GM12873 (cell line): ENCODE data around the gene SLCO4A1.

Source experiments
- TF ChIP-seq, protein P1 (sequence below): IDR thresholded peaks from 2 replicates; pipeline ENCODE4 v1.5.1; 2012; ENCODE audit warnings: low read depth, mild to moderate bottlenecking, moderate library complexity, low read length, control low read depth; ENCODE audit not compliant: insufficient read depth; ENCODE audit errors: missing control alignments

The SLCO4A1 gene

DNA sequence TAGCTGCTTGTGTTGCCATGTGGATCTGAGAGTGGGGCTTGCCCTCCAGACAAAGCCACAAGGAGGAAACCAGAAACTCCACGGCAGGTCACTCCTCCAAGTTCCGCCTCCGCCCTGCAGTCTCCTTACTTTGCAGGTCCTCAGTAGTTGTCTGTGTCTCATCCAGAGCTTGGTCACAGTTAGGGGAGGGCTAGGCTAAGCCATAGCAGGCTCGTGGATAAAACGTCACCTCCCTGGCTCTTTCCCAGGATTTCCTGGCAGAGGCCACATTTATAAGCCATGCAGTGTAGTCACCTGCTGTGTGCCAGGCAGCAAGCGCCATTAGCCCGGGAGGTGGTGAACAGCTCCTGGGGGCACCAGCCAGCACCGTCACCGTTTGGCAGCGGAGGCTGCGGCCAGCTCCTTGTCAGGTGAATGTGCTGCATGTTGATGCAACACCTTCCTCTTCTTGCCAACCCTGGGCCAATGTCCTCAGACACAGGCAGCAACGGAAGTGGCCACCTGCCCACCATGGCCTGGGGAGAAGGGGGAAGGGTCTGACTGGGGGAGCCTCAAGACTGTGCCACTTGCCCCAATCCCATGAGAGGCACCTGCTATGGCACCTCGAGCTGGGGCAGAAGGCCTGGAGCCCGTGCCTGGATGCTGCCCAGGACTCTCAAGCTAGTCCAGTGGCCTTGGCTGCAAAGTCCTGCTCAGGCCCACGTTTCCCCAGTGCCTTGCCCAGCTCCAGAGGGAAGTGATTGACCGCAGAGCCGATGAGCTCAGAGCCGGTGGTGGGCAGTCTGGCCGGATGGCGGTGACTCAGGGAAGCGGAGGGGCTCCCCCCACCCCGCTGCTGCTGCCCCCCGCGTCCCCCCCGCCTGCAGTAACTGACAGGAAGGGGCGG lies 39.0 kb upstream of the SLCO4A1 start:
- TF ChIP-seq, protein P1, sequence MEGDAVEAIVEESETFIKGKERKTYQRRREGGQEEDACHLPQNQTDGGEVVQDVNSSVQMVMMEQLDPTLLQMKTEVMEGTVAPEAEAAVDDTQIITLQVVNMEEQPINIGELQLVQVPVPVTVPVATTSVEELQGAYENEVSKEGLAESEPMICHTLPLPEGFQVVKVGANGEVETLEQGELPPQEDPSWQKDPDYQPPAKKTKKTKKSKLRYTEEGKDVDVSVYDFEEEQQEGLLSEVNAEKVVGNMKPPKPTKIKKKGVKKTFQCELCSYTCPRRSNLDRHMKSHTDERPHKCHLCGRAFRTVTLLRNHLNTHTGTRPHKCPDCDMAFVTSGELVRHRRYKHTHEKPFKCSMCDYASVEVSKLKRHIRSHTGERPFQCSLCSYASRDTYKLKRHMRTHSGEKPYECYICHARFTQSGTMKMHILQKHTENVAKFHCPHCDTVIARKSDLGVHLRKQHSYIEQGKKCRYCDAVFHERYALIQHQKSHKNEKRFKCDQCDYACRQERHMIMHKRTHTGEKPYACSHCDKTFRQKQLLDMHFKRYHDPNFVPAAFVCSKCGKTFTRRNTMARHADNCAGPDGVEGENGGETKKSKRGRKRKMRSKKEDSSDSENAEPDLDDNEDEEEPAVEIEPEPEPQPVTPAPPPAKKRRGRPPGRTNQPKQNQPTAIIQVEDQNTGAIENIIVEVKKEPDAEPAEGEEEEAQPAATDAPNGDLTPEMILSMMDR, result no peak

DNA sequence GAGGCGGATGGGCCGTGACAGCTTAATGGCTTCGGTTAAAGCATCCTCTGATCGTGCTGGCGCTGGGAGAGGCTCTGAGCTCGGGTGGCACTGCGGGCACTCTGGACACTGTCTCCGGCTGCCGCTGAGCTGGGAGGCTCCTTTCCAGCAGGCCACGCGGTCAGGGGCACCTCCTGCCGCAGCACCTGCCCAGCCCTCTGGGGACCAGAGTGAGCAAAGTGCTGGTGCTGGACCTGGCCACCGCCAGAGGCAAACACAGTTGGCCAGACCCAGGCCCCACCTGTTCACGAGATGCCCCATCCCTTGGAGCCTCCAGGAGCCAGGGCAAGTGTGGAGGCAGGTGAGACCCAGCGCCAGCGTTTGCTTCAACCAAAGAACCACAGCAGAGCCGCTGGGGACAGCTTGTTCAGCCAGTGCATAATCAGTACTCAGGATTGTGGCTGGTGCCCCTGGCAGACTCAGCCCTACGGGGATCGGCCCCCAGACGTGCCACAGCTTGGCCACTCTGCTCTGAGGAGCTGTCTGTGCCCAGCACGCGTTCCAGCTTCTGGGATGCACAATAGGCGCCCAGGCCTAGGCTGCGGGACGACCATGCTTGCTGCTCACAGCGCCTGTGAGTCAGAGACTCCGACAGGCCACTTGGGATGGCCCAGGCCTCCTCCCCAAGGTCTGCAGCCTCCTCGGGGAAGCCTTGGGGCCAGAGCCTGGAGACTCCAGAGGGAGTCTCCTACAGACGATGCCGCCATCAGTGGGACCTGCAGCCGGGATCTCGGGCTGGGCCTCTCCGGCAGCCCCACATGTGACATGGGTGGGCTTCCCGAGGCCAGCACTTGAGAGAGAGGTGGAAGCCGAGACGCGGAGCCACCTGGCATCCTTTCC lies 38.2 kb upstream of the SLCO4A1 start:
- TF ChIP-seq, protein P1, result no peak

DNA sequence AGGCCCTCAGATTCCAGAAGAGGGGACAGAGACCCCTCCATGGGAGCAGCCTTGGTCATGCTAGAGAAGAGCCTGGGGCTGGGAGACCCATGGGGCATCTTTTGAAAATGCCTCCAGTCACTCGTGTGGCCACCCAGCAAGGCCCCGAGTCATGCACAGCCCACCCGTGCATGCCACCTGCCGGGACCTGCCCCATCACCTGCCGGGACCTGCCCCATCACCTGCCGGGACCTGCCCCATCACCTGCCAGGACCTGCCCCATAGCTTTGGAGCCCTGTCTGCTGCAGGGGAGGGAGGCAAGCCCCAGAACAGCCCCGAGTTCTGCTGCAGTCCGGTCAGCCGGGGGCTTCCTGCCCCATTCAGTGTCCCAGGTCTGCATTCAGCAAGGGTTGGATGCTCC lies 37.5 kb upstream of the SLCO4A1 start:
- TF ChIP-seq, protein P1, result no peak

DNA sequence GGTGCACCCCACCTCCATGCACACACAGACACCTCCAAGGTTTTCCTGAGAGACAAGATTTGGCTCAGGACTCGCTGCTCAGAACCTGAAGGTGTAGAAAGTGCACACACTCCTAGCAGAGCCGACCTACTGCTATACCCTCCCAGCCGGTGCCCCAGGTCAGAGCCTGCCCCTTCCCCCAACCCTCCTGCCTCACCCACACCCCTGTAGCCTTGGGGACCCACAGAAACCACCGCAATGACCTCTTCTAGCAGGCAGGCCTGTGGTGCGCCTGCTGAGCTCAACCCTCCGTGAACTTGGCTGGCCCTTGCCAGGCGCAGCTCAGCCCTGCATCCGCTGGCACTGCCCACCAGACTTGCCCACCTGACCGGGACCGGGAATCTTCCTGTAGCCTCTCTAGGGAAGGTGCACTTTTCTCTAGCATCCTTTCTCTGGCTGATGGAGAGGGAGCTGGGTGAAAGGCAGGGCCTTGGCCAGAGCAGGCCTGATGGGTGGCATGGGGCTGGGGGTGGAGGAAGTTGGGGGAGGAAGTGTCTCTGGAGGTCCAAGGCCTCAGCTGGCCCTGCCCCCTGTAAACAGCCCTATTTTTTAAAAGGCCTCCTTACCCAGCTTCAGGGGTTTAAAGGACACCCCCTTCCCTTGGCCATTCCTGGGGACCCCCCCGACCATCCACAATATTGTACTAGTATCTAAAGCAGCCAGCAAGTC lies 36.9 kb upstream of the SLCO4A1 start:
- TF ChIP-seq, protein P1, result no peak

DNA sequence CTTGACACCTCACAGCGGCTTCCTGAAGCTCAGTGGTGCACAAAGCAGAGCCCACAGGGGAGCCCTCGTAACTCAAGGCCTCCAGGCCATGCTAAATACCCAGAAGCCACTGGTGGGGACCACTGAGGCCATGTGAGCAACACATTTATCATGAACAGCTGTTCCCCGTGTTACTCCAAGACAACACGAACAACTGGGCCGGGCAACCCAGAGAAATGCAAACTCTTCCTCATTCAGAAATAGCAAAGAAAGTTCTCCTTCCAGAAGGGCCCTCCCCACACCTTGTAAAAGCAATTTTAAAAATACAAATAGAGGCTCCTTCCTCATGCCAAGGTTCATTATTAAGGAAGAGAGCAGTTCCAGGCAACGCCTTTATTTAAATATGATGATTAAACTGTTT lies 36.3 kb upstream of the SLCO4A1 start:
- TF ChIP-seq, protein P1, result no peak

DNA sequence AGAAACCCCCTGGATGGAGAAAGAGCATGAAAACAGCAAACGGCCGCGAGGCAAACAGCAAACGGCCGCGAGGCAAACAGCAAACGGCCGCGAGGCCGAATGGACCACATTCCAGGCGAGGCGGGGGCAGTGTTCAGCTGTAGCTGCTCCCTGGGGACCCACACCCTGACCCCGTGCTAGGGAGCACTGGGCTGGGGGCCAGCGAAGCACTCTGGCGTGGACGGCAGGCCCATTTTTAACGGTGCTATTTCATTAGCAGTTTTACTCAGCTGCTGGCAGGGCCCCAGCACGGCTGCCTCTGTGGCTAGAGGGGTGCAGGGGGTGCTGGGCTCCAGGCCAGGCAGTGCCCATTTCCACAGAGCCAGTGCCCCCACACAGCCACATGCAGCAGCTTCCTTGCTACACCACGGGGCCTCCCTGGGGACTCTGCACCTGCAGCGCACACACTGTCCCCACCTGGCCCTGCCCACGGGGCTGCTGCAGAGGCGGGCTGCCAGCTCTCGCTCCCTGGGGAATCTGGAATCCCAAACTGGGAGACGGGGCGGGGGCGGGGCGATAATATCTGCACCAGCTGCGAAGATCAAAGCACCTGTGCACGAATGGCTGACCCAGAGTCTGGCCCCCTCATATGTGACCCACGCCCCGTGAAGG lies 35.6 kb upstream of the SLCO4A1 start:
- TF ChIP-seq, protein P1, result no peak
